Muscle of back (tissue), 11 donors: Measurements from ENCODE around the gene VPS26A. TPM values are rescaled to one million over a fixed set of nuclear protein-coding genes. Genes with fewer than 3 reads are reported as not detected.
A peak's percentile ranks its signal among the peaks of the same experiment; 100 is the strongest.

Experiments
- DNase-seq, 3 donors: peaks; one replicate each; pipeline versions ENCODE4 v3.0.0 to v3.0.0-alpha.2; 2013
- polyA plus RNA-seq, 10 donors: library from polyadenylated mRNA; unstranded; fragments of 120-200 nt; gene quantifications; one replicate each; pipeline ENCODE4 v1.2.1, GENCODE V29; 2013; ENCODE audit not compliant: insufficient read length in 10 of 10

The VPS26A gene
- polyA plus RNA-seq, 10 donors: 35.0 to 54.7 (median 44.0) TPM

DNA sequence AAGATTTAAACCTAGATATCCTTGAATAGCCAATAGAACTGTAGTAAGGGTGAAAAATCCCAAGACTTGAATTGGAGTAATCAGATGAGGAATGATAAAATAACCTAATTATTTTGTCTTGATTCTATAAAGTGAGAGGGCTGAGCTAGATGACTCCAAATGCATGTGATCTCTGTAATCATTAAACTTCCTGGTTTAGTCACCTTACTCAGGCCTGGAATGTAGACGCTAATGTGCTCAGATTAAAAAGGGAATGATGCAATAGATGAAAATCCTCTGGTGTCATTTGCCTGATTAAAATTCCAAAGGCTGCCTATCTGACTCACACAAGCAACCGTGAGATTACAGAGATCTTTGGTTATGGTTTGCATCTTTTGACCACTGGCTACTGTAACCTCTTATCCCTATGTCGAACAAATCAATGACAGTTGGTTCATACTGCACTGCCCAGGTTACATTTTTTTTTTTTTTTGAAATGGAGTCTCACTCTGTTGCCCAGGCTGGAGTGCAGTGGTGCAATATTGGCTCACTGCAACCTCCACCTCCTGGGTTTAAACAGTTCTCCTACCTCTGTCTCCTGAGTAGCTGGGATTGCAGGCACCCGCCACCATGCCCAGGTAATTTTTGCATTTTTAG is 93.3 kb downstream of the VPS26A start:
- peak in 1 of 3 donors; percentile 78 for DNase-seq

DNA sequence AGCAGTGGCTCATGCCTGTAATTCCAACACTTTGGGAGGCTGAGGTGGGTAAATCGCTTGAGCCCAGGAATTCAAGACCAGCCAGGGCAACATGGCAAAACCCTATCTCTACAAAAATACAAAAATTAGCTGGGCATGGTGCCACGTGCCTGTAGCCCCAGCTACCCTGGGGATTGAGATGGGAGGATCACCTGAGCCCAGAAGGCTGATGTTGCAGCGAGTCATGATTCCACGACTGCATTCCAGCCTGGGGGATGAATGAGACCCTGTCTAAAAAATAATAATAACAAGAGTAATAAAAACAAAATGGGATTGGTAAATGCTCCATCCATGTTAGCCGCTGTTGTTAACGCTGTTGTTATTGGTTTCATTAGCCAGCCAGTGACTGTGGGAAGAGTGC is 94.9 kb downstream of the VPS26A start:
- DNase-seq: no peak

DNA sequence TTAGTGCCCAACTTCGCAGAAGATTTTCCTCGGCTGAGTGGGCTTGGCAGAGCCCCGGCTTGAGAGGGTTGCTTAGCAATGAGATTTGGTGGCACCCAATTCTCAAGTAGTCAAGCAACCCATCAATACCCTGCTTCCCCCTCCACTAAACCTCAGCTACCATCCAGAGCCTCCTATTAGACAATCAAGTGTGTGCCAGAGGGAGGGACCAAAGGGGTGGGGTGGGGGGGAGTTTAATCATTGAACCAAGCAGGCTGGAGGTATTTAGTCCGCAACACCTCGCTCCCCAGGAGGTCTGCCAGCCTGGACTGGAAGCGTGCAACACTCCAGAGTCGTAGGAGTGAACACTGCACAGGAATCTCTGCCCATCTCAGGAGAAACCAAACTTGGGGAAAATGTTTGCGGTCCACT is 96.1 kb downstream of the VPS26A start, which contains the start of gene HKDC1:
Gene HKDC1 (plus strand): TSS at position 292 of the 411 bp plus-strand sequence. CDS start 104 bp downstream, at position 396.
- DNase-seq: no peak

DNA sequence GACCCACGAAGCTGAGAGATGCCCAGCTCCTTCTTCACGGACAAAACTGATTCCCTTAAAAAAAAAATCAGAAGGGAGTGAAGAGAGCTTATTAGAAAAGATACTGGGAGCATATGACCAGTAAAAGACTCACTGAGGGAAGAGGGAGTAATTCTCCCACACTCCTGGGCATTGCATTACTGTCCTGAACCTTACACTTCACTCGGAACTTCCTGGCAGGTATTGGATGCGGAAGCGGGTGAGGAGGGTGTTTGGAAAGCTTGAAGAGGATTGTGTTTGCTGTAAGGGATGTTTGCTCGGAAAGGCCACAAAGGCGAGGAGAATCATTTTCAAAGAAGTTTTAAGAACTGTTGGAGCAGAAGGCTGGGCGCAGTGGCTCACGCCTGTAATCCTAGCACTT is 96.5 kb downstream of the VPS26A start:
- DNase-seq: no peak

Other genes starting within 250 kb of the VPS26A start
- gene DDX50, start 222.9 kb upstream of the VPS26A start, polyA plus RNA-seq: 10 to 100 TPM; 43.4 to 54.5 (median 47.5) TPM
- gene DDX21, start 168.0 kb upstream of the VPS26A start, polyA plus RNA-seq: 10 to 100 TPM; 38.2 to 56.2 (median 46.6) TPM
- gene KIFBP, start 135.4 kb upstream of the VPS26A start, polyA plus RNA-seq: 10 to 100 TPM; 20.0 to 28.7 (median 24.9) TPM
- 10 to 100 TPM; 15.1 to 45.0 (median 25.8) TPM for gene SRGN, start 36.1 kb upstream of the VPS26A start, polyA plus RNA-seq
- 10 to 100 TPM; 20.7 to 32.8 (median 29.0) TPM for gene SUPV3L1, start 56.1 kb downstream of the VPS26A start, polyA plus RNA-seq
- under 1 TPM in 8 of 10 donors, not detected in 2; 0.04 to 0.43 (median 0.11) TPM for gene HKDC1, start 96.2 kb downstream of the VPS26A start, polyA plus RNA-seq
- gene HK1, start 154.3 kb downstream of the VPS26A start, polyA plus RNA-seq: 10 to 100 TPM; 26.4 to 41.2 (median 29.6) TPM